RPMI7951 (cell line): Measurements from ENCODE around the gene JPT2. TPM values are rescaled to one million over a fixed set of nuclear protein-coding genes. Genes with fewer than 3 reads are reported as not detected.
"Not testable (repeated sequence)": the region's sequence is repeated elsewhere in the genome, so short reads cannot be mapped to it uniquely, and the experiment has no call there.

Experiments
- DNase-seq: peaks from one replicate; pipeline ENCODE4 v3.0.0-alpha.2; 2012; ENCODE audit warnings: low read depth
- total RNA-seq: library from RNA; depleted of rRNA; stranded (reverse); fragments of >200 nt; shearing (Covaris generic); gene quantifications from 2 replicates; pipeline ENCODE4 v1.2.3, GENCODE V29; 2014; rRNA removed

The JPT2 gene
- total RNA-seq, 1 experiment from 2014 or later, result 148 TPM

- DNase-seq, result no peak
These were observed 54.0 kb downstream of the JPT2 start for GRCh38 chr16:1732071-1732470.

GRCh38 chr16:1732551-1732987 is 54.5 kb downstream of the JPT2 start:
- DNase-seq, result not testable (repeated sequence)

GRCh38 chr16:1734123-1734522 is 56.0 kb downstream of the JPT2 start:
- no peak for DNase-seq

- DNase-seq, result no peak
These were observed 56.7 kb downstream of the JPT2 start for GRCh38 chr16:1734816-1735215.

- DNase-seq, result no peak
These were observed 62.2 kb downstream of the JPT2 start for GRCh38 chr16:1740234-1740633.

GRCh38 chr16:1740781-1741490 is 62.9 kb downstream of the JPT2 start:
- no peak for DNase-seq

GRCh38 chr16:1741553-1742165 is 63.6 kb downstream of the JPT2 start:
- no peak for DNase-seq

GRCh38 chr16:1743376-1744337 is 65.6 kb downstream of the JPT2 start:
- no peak for DNase-seq

GRCh38 chr16:1744338-1744840 is 66.3 kb downstream of the JPT2 start:
- DNase-seq, result no peak

- peak; percentile 97 for DNase-seq
These were observed 67.3 kb downstream of the JPT2 start for GRCh38 chr16:1745181-1745899.

- peak; percentile 98 for DNase-seq
These were observed 68.0 kb downstream of the JPT2 start for GRCh38 chr16:1745900-1746692.

- peak; percentile 87 for DNase-seq
These were observed 68.7 kb downstream of the JPT2 start for GRCh38 chr16:1746693-1747195.

GRCh38 chr16:1747934-1748333 is 69.9 kb downstream of the JPT2 start:
- no peak for DNase-seq

- DNase-seq, result no peak
These were observed 71.4 kb downstream of the JPT2 start for GRCh38 chr16:1749152-1750117.

Other genes starting within 250 kb of the JPT2 start
- not detected in 2 replicates for gene PERCC1, start 247.2 kb upstream of the JPT2 start, total RNA-seq
- gene CCDC154, start 233.7 kb upstream of the JPT2 start, total RNA-seq, result not detected in 2 replicates
- 33.3 and 38.6 TPM in 2 replicates for gene CLCN7, start 203.3 kb upstream of the JPT2 start, total RNA-seq
- not detected in 2 replicates for gene PTX4, start 189.3 kb upstream of the JPT2 start, total RNA-seq
- gene TELO2, start 184.9 kb upstream of the JPT2 start, total RNA-seq, result 9.0 and 12.8 TPM in 2 replicates
- not detected in 2 replicates for gene TMEM204, start 144.6 kb upstream of the JPT2 start, total RNA-seq
- gene IFT140, start 66.2 kb upstream of the JPT2 start, total RNA-seq, result 4.9 and 9.4 TPM in 2 replicates
- 3.2 and 4.7 TPM in 2 replicates for gene CRAMP1, start 65.9 kb upstream of the JPT2 start, total RNA-seq
- 6.7 and 16.3 TPM in 2 replicates for gene MAPK8IP3, start 27.9 kb downstream of the JPT2 start, total RNA-seq
- 50.2 and 65.5 TPM in 2 replicates for gene NME3, start 93.3 kb downstream of the JPT2 start, total RNA-seq
- 1.1 and 1.6 TPM in 2 replicates for gene EME2, start 94.5 kb downstream of the JPT2 start, total RNA-seq
- 82.5 and 136 TPM in 2 replicates for gene MRPS34, start 94.9 kb downstream of the JPT2 start, total RNA-seq
- gene SPSB3, start 104.3 kb downstream of the JPT2 start, total RNA-seq, result 15.6 and 22.7 TPM in 2 replicates
- 50.1 and 71.5 TPM in 2 replicates for gene NUBP2, start 104.7 kb downstream of the JPT2 start, total RNA-seq
- gene IGFALS, start 115.4 kb downstream of the JPT2 start, total RNA-seq, result not detected in 2 replicates
- 50.7 and 68.8 TPM in 2 replicates for gene HAGH, start 148.5 kb downstream of the JPT2 start, total RNA-seq
- 39.3 and 54.6 TPM in 2 replicates for gene FAHD1, start 148.9 kb downstream of the JPT2 start, total RNA-seq
- not detected in 2 replicates for gene MEIOB, start 193.9 kb downstream of the JPT2 start, total RNA-seq
- gene HS3ST6, start 240.1 kb downstream of the JPT2 start, total RNA-seq, result not detected in 2 replicates